ENCODE data around the gene MSRB3.

GRCh38 chr12:65319688-65320200, 41.3 kb downstream of the MSRB3 start:
- TF ChIP-seq POLR2AphosphoS5 (IDR thresholded peaks at IDR 0.05; ENCODE audit: borderline replicate concordance, low read depth, low read length) (no peak), EZH2 (IDR thresholded peaks at IDR 0.05) (no peak)
